Activated naive CD8-positive, alpha-beta T cell treated with anti-CD3 and anti-CD28 coated beads, Interleukin-2, amount 50 U/mL, for 24 hours (primary cell): ENCODE results near the gene CCDC120.

Experiments
- ATAC-seq: fragments of 150-1000 bp; cut with Tn5 transposase; one replicate; pipeline ENCODE4 v1.10.0; 2021
- DNase-seq: peaks from one replicate; pipeline ENCODE4 v3.0.0; 2021
- H3K27ac Mint-ChIP-seq: one replicate; pipeline ENCODE4 v1.8.0; 2021; ENCODE audit warnings: mild to moderate bottlenecking, mixed read lengths
- H3K27me3 Mint-ChIP-seq: one replicate; pipeline ENCODE4 v1.8.0; 2021; ENCODE audit warnings: mixed read lengths
- H3K36me3 Mint-ChIP-seq: one replicate; pipeline ENCODE4 v1.8.0; 2021; ENCODE audit warnings: low read depth, mixed read lengths
- H3K4me1 Mint-ChIP-seq: one replicate; pipeline ENCODE4 v1.8.0; 2021; ENCODE audit warnings: mixed read lengths
- H3K4me3 Mint-ChIP-seq: one replicate; pipeline ENCODE4 v1.8.0; 2021; ENCODE audit warnings: mild to moderate bottlenecking, moderate library complexity, mixed read lengths
- H3K9me3 Mint-ChIP-seq: one replicate; pipeline ENCODE4 v1.8.0; 2021; ENCODE audit warnings: mixed read lengths

CCDC120 gene

DNA sequence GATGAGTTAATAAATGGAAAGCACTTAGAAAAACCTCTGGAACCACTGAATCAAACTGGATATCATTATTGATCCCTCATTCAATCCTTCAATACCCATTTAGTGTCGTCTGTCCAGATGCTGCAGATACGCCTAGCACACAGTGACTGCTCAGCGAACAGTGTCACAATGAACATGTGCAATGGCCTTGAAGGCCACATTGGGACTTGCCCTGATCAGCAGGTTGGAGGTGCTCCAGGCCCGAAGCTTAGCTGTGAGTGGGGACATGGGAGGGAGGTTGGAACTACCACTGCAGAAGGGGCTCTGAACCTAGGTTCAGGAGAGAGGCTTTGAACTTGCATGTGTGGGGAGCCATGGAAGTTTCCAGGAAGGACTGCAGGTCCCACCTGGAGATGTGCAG is 47.5 kb downstream of the CCDC120 start:
- peaks cover 3% of the 10 kb centered on the region for H3K4me1 Mint-ChIP-seq
- H3K4me3 Mint-ChIP-seq, result no peak overlapping the region
- H3K27me3 Mint-ChIP-seq, result no peaks in the 10 kb centered on the region
- H3K9me3 Mint-ChIP-seq, result no peaks in the 10 kb centered on the region
- DNase-seq (no peak), ATAC-seq (no peak)
- H3K27ac Mint-ChIP-seq, result no peak overlapping the region
- peaks cover 6% of the 10 kb centered on the region for H3K36me3 Mint-ChIP-seq

DNA sequence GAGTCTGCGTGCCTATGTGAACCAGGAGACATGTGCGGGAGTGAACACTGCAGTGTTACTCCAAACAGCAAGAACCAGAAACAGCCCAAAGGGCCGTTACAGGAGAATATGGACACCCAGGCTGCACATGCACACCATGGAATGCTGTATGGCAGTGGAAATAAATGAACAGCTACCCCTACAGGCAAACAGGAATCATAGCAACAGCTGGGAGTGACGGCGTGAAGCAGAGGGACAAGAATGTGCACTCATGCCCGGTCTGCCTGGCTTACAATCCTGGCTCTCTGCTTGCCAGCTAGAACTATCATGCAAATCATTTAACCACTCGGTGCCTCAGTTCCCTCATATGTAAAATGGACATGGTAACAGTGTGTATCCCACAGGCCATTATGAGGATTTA is 48.1 kb downstream of the CCDC120 start:
- no peaks in the 10 kb centered on the region for H3K27me3 Mint-ChIP-seq
- peaks cover under 1% of the 10 kb centered on the region for H3K4me1 Mint-ChIP-seq
- ATAC-seq, result no peak
- H3K27ac Mint-ChIP-seq, result no peak overlapping the region
- peaks cover 6% of the 10 kb centered on the region for H3K36me3 Mint-ChIP-seq
- no peak for DNase-seq
- H3K9me3 Mint-ChIP-seq, result no peaks in the 10 kb centered on the region
- H3K4me3 Mint-ChIP-seq, result no peak overlapping the region

DNA sequence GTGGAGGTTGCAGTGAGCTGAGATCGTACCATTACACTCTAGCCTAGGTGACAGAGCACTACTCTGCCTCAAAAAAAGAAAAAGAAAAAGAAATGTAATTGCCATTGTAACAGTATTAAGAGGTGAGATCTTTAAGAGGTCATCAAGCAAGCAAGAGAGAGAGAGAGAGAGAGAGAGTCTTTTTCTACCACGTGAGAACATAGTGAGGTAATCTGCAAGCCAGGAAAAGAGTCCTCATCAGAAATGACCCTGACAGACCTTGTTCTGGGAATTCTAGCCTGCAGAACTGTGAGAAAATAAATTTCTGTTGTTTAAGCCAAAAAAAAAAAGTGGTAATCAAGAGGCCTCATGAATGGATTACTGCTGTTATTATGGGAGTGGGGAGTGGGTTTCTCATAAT is 49.8 kb downstream of the CCDC120 start:
- Mint-ChIP-seq H3K36me3 (peaks cover 10% of the 10 kb centered on the region), H3K9me3 (no peaks in the 10 kb centered on the region), H3K4me1 (no peaks in the 10 kb centered on the region), H3K27me3 (no peaks in the 10 kb centered on the region), H3K27ac (no peak overlapping the region), H3K4me3 (no peak overlapping the region)
- DNase-seq, result no peak
- no peak for ATAC-seq

DNA sequence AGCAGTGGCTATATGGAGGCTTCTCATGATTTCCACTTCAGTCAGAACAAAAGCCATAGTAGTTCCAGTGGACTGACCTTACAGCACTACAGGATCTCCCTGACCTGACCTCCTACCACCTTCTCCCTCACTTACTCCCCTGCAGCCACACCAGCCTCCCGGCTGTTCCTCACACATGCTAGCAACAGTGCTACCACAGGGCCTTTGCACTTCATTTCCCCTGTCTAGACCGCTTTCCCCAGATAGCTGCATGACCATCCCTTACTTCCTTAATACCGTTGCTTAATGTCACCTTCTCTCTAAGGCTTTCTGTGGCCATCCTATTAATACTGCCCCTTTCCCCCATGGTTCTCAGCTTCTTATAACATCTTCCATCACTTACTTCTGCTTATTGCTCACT is 51.6 kb downstream of the CCDC120 start:
- no peaks in the 10 kb centered on the region for H3K4me1 Mint-ChIP-seq
- no peak overlapping the region for H3K4me3 Mint-ChIP-seq
- ATAC-seq, result no peak
- H3K9me3 Mint-ChIP-seq, result no peaks in the 10 kb centered on the region
- no peaks in the 10 kb centered on the region for H3K27me3 Mint-ChIP-seq
- DNase-seq, result no peak
- peaks cover 12% of the 10 kb centered on the region for H3K36me3 Mint-ChIP-seq
- no peak overlapping the region for H3K27ac Mint-ChIP-seq

DNA sequence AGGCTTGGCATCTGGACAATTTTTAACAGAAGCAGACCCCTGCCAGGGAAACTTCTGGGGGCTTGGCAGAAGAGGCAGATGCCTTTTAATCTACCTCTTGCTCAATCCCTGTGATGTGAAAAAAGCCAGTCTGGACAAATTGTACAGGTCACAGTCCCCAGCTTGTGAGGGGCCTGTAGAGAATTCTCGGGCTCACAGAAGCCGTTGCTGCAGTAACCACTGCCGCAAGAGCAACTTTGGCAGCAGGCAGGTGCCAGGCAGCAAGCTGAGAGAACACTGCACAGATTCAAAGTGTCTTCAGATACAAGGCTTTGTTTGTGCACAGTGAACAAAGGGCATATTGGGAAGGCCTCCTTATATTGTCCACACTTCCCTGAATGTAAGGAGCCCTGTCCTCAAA is 53.0 kb downstream of the CCDC120 start:
- Mint-ChIP-seq H3K36me3 (peaks cover 21% of the 10 kb centered on the region), H3K9me3 (no peaks in the 10 kb centered on the region), H3K27me3 (no peaks in the 10 kb centered on the region), H3K27ac (no peak overlapping the region), H3K4me3 (no peak overlapping the region), H3K4me1 (no peaks in the 10 kb centered on the region)
- DNase-seq (no peak), ATAC-seq (no peak)

- H3K27ac Mint-ChIP-seq, result no peak overlapping the region
- peaks cover 7% of the 10 kb centered on the region for H3K4me1 Mint-ChIP-seq
- no peaks in the 10 kb centered on the region for H3K9me3 Mint-ChIP-seq
- DNase-seq (no peak), ATAC-seq (no peak)
- no peak overlapping the region for H3K4me3 Mint-ChIP-seq
- peaks cover 22% of the 10 kb centered on the region for H3K36me3 Mint-ChIP-seq
- H3K27me3 Mint-ChIP-seq, result no peaks in the 10 kb centered on the region
Measured at GRCh38 chrX:49116076-49116475, 57.3 kb downstream of the CCDC120 start.

DNA sequence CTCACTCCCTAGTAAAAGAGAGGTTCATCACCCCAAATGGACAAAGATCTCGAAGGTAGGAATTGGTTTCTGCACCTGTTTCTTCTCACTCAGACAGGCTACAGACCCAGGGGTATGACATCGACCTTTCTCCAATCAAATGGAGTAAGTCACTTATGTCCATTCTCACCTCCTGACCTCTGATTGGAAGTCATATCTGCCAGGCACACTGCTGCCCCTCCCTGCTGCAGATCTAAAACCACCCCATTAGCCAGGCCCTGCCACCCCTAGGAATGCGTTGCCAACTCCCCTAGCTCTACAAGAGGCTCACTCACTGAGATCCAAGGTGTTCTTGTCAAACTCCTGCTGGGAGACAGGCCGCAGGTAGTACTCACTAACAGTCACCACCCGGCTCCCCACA is 57.9 kb downstream of the CCDC120 start:
- no peaks in the 10 kb centered on the region for H3K27me3 Mint-ChIP-seq
- no peak overlapping the region for H3K4me3 Mint-ChIP-seq
- H3K27ac Mint-ChIP-seq, result no peak overlapping the region
- peaks cover 27% of the 10 kb centered on the region for H3K36me3 Mint-ChIP-seq
- peaks cover 7% of the 10 kb centered on the region for H3K4me1 Mint-ChIP-seq
- no peaks in the 10 kb centered on the region for H3K9me3 Mint-ChIP-seq
- ATAC-seq (no peak), DNase-seq (no peak)

GRCh38 chrX:49117581-49117980 is 58.8 kb downstream of the CCDC120 start:
- no peak for ATAC-seq
- no peaks in the 10 kb centered on the region for H3K9me3 Mint-ChIP-seq
- H3K36me3 Mint-ChIP-seq, result peaks cover 25% of the 10 kb centered on the region
- peaks cover 13% of the 10 kb centered on the region for H3K4me1 Mint-ChIP-seq
- no peak overlapping the region for H3K27ac Mint-ChIP-seq
- DNase-seq, result no peak
- H3K4me3 Mint-ChIP-seq, result no peak overlapping the region
- no peaks in the 10 kb centered on the region for H3K27me3 Mint-ChIP-seq
